NCI-H748 treated with DMSO at 0.1 percent for 48 hours (cell line): ENCODE data around the gene RAB30.
A peak's percentile ranks its signal among the peaks of the same experiment; 100 is the strongest.

Source experiments
- DNase-seq: peaks from one replicate; lab custom pipeline; 2025; lab: John Stamatoyannopoulos, UW

RAB30 gene, protein sequence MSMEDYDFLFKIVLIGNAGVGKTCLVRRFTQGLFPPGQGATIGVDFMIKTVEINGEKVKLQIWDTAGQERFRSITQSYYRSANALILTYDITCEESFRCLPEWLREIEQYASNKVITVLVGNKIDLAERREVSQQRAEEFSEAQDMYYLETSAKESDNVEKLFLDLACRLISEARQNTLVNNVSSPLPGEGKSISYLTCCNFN

DNA sequence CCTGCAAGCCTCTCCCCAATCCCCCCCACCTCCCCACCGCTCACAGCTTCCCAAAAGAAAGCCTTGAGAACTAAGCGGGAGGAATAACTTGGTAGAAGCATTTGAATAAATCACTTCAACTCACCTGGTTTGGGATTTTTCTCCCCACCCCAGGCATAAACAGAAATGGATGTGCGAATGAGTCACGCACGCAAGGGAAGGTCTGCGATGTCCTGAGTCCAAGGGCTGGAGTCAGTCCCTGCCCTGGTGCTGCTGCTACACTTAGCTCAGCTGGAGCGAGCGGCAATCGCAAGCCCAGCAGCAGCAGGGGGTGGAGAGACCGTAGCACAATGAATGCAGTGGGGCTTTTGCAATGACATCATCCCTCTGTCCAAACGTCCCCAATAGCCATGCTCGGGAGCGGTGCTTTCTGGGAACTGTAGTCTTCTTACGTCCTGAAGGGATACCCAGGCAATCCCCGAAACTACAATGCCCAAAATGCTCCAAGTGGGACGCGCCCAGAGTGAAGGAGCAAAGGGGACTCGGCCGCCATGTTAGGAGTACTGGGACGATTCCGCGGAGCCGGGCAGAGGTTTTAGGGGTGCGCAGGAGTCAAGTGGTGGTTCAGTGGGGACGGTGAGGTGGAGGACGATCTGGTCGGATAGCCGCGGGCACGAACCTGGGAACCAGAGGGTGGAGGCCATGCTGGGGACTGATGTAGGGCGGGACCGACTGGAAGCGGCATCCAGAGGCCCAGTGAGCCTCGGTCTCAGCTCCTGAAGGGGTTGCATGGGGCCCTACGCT lies at the start of gene RAB30:
RAB30 (minus strand) TSS at position 331 of the 783 bp plus-strand sequence. CDS start 74,581 bp downstream, outside the sequence.
- DNase-seq, result peak; percentile 96

DNA sequence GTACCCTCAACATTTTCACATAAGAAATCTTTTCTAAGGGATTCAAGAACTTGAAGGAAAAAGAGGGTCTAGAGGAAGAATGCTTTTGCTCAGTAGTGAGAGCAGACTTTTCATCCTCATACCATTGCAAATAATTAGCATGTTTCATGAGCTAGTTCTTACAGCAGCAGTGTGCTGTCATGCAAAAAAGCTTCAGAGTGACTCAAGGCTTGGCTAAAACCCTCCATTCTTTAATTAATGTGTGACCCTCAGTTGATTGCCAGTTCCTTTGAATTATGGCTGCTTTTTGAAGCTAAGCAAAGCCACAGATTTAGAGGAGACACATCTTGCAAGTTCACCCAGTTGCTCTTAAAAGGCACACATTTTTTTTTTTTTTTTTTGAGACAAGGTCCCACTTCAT lies 48.6 kb upstream of the RAB30 start:
- DNase-seq, result no peak

DNA sequence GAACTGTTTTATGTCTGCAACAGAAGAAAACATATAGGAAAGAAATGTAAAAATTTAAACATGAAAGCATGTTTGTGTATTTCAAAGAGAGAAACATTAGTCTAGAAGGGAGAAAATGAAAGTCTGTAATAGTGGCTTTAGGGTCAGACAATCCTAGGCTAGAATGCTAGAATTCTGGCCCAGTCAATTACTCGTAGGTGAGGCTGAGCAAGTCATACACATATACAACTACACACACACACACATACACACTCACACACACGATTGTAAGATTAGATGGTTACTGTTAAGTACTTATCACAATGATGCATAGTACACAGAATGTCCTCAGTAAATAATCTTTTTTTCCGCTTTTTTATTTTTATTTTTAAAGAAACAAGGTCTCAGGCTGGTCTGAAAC lies 47.5 kb upstream of the RAB30 start:
- DNase-seq, result no peak

DNA sequence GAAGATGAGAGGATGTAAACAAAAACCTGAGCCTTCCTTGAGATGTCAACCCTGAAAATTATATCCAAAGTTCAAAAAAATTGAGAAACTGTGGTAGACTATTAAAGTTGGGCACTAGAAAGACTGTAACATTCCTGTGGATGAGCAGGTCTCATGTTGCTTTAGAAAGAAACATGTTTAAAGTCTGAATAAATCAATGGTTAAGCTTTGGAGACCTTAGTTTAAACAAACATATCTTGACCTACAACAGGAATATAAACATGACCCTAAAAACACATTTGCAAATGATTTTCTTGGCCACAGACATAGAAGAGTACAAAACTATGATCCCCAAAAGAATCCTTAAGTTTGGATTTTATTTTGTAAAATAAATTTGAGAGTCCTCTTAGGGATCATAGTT lies 47.1 kb upstream of the RAB30 start:
- DNase-seq, result no peak

DNA sequence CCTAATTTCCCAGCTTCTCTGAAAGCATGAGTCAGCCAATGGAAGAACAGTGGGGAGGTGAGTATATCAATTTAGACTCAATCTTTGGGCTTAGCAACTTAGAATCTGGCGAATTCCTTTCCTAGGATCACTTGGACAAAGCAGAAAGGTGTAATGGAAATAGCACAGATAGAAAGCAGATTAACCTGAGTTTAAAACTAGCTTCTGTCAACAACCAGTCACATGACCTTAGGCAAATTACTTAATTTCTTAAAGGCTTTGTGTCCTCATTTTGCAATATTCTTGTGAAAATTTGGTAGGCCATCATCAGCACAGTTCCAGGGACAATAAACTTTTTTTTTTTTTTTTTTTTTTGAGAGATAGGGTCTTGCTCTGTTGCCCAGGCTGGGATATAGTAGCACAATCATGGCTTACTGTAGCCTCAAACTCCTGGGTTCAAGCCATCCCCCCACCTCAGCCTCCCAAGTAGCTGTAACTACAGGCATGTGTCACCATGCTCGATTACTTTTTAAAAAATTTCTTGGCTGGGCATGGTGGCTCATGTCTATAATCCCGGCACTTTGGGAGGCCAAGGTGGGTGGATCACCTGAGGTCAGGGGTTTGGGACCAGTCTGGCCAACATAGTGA lies 44.4 kb upstream of the RAB30 start:
- DNase-seq, result no peak

DNA sequence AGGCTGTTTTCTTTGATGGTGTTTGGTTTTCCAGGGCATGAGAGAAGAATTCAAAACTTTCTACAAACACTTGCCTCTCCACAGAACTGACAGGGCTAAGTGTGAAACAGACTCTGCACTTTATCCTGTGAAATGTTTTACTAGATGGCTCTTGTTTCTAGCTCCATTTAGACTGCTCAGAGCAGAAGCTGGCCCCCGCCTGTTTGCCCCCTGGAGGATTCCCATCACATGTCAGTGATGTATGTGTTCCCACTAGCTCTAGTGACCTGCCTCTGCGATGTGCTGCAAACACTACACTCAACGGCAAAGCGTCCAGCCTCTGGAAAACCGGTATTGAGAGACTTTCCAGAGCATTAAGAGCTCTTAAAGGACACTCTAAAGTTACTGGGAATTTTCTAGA lies 43.9 kb upstream of the RAB30 start:
- no peak for DNase-seq

DNA sequence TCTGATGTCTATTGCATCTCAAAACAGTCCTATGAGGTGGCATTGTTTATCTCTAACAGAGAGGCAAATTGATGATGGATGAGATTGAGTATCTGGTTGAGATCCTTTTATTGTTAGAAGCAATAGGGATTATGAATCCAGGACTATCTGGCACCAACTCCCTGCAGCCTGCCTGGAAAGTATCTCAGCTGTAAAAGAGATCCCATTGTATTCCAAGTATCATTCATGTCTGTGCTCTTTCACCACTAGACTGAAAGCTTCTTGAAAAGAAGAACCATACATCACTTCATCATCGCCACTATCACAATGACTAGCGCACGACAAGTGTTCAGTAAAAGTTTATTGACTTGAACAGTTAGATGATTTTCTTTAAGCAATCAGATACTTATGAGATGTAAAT lies 43.3 kb upstream of the RAB30 start:
- DNase-seq, result no peak

DNA sequence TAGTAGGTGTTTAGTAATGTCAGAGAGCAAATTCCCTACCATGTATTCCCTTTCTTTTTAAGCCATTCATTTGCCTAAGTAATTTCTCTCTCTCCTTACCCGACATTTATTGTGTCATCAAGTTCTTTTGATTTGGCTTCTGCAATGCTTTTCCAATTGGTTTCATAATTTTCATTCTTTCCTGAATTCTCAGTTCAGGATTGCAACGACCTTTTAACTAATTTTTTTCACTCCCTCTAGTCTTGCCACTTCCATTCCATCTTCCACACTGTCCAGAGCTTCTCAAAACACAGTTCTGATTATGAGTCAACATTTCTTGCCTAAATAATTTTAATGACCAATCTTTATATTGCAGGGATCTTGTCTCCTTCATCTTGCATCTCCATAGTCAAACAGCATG lies 41.2 kb upstream of the RAB30 start:
- no peak for DNase-seq

DNA sequence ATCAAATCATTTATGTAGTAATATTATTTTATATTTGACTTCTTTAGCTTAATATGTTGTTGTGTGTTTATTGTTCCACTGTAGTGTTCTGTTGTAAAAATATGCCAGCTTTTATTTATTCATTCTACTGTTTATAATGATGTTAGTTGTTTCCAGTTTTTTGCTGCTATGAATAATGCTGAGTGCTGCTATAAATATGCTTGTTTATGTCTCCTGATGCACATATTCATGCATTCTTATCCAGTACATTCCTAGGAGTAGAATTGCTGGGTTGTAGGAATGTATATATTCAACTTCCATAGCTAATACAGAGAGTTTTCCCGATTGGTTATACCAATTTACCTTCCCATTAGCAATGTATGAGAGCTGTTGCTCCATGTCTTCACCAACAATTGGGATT lies 33.5 kb upstream of the RAB30 start:
- DNase-seq, result no peak

DNA sequence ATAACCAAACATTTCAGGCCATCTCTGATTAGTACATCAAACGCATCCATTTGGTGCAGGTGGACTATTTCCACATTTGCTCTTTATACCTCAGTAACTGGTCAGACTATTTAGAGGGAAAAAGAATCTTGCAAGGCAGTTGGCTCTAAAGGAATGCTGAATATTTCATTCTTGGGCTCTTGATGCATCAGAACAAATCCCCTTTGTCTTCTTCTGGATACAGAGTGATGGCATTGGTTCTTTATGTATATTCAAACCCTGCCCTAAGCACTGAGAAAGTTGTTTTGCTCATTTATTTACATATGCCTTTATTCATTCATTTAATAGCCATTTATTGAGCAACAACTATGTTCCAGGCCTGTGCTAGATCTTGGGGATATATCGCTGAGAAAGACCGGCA lies 31.1 kb upstream of the RAB30 start:
- no peak for DNase-seq

DNA sequence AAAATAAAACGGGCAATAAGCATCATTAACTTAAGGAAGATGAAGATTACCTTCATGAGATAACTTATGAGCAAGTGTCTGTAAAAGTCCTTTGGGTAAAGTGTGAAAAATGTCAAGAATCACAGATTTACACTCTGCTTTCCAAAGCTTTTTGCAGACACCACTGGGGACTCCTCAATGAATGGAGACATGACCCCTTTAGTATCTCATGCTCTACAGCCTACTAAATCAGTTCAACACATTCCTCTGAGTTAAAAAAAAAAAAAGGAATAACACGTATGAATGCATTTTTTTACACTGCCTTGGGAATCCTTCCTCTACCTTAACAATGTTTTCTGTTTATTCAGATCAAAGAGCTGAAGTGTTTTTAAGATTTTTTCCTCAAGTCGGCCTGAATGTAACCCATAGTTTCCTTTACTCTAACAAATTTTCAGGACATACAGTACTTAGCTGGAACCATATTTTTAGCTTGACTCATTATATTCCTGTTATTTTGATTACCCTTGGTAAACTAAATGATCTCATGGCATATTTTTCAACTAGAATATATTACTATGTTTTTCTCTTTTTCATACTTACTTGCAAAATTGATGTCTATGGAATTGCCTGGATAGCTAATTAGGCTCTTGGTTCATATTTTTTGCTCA lies 25.9 kb upstream of the RAB30 start:
- no peak for DNase-seq

DNA sequence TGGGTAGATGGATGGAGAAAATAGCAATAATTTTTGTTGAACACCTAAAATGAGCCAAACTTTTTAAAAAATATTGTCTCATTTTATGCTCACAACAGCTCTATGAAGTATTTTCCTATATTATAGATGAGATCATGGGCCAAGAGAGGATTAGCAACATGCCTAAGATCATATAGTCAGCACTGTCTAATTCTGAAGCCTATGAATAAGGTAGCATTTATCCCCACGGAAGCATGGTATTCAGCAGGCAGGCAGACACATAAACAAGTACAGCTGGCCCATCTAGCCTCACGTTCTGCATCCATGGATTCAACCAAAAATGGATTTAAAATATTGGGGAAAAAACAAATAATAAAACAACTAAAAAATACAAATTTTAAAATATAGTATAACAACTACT lies 21.9 kb upstream of the RAB30 start:
- DNase-seq, result no peak

DNA sequence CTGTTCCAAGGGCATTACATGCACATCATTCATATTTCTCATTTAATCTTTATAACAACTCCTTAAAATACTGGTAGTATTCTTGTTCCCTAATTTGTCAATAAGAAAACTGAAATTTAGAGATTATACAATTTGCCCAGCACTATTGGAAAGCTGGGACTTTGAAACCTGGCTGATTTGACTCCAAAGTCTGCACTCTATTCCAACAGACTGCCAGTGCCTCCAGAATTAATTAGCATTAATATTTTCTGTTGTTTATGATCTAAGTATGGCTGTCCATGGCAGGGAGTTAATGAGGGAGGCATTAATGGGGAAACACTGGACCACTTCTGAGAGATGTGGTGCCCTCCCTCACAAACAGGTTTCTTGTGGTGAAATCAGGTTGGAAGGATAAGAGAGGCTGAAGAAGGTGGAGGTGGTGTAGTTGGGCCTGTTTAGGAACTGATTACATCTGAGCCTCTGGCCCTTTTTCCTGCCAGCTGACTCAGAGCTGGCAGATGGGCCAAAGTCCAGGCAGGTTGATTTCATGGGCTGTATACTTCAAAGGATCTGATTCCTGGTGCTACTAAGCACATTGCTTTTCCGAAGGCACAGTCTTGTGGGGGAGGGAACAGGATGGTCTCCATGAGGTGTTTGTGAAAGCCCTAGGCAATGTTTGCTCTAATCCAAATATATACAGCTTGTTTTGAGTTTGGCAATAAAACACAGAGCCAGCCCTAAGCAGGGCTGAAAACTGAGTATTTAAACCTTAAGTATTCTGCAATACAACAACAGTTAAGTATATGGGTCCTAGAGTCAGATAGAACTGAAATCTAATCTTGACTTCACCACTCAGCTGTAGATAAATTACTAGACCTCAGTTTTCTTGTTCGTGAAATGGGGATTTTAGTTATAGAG lies 21.0 kb upstream of the RAB30 start:
- no peak for DNase-seq

DNA sequence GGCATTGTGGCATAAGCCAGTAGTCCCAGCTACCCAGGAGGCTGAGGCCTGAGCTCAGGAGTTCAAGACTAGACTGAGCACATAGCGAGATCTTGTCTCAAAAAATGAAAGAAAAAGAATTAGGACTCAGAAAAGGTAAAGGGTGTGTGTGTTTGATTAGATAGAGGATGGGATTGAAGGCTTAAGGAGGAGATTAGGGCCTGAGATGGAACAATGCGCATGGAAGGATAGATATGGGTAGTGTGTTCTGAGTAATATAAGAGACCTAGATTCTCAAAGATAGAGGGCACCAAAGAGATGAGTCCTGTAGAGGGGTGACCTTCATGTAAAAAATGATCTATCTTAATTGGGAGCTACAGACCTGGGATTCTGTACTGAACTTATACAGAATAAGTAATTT lies 17.3 kb upstream of the RAB30 start:
- no peak for DNase-seq

DNA sequence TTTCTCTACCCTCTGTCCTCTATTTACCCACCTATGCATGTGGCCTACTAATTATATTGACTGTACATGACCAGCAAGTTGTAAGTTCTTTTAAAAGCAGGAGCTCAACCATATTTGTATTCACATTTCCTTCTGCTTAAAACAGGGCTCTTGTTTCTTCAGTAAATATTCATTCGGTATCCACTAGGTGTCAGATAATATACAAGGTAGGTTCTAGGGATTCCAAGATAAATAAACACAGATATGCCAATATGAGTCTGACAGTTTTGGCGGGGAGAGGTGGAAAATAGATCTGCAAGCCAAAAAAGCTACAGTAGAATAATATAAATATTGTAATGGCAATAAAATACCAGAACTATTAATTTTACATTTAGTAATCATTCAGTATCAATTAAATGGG lies 15.3 kb upstream of the RAB30 start:
- peak; percentile 65 for DNase-seq

DNA sequence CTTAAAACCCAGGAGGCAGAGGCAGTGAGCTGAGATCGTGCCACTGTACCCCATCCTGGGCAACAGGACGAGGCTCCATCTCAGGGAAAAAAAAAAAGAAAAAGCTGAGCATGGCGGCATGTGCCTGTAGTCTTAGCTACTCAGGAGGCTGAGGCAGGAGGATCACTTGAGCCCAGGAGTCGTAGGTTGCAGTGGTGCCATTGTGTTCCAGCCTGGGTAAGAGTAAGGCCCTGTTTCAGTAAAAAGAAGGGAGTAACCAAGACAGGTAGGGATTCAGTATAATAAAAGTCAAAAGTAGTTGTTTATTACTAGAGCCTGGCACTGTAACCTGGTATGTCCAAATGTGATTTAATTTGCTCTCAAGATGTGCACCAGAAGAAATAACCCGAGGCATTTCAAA lies 8.1 kb upstream of the RAB30 start:
- no peak for DNase-seq

DNA sequence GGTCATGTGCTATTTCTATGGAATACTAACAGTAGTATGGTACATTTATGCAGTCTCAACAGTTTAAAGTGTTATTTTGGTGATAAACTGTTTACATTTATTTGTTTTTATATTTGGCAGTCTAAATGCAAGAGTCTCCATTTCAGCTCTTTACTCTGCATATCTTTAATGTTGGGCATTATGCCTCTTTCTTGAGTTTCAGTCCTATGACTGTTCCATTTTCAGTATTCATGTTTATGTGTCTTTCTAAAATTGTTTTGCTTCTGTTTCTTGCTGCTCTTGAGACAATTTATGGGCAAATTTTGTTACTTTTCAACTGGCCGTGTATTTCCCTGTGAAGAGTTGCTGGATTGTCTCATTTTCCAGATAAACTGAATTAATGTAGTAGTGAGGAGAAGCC lies 6.6 kb upstream of the RAB30 start:
- no peak for DNase-seq

DNA sequence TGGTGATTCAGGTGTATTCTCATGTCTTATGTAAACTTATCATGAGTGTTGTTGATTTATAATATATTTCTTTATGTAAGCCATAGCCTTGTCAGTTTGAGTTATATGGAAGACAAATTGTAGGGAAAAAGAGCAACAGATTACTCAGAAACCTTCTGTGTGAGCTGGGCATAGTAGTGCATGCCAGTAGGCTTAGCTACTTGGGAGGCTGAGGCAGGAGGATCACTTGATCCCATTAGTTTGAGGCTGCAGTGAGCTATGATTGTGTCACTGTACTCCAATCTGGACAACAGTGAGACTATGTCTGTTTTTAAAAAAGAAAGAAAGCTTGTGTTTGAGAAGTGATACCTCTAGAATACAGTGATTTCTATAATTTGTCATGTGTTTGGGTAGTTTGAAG lies 2.2 kb upstream of the RAB30 start:
- DNase-seq, result no peak

DNA sequence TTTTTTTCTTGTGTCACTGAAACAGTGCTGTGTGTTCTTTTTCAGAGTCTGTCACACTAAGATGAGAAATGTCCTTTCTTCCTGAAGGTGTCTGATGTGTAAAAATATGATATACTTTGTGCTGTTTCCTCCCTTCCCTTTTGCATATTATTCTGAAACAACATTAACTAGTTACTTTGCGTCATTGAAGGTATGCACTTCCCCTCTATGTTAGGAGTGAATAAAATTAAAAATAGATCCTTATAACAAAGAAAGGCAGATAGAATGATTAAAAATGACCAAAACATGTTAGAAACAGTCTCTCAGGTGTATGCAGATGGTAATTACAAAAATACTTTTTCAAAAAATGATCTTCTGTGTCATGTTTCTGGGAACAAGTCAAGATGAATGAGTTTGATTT lies 1.6 kb upstream of the RAB30 start:
- no peak for DNase-seq

DNA sequence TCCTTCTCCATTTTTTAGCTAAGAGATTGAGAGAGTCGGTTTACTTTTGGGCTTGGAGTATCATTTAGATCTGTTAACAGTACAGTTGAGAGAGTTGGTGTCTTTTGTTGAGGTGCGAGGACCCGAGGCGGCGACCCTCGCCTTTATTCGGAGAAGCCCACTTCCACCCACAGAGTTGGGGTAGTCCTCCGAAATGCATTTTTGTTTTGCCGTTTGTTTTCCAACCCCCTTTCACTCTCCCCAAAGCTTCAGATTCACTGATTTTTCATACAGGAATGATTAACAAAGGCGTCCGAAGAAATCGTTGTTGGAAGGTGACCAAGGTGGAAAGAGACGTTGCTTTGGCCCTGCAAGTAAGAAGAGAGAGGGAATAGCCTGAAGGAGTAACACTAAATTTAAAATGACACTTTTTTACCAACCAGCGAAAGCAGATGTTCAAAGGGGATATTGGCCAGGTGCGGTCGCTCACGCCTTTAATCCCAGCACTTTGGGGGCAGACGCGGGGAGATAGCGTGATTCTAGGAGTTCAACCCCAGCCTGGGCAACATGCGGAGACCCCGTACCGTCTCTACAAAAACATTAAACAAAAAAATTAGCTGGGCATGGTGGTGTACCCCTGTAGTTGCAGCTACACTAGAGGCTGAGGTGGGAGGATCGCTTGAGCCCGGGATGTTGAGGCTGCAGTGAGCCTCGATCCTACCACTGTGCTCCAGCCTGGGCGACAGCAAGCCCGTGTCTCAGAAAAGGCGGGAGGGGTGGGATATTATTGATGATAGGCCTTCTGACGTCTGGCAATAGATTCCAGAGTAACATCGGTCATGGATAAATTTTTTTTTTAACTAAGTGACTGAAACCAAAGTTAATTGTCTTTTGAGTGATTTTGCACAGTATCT lies 899 bp upstream of the RAB30 start:
- DNase-seq, result no peak
